Right cardiac atrium (tissue), 5 donors: Measurements from ENCODE around the gene RUVBL1. TPM values are rescaled to one million over a fixed set of nuclear protein-coding genes. Genes with fewer than 3 reads are reported as not detected.
A peak's percentile ranks its signal among the peaks of the same experiment; 100 is the strongest.

Experiments used
- ATAC-seq, 2 donors: fragments of 200-7000 bp; cut with Tn5 transposase; one replicate each; pipeline versions ENCODE4 v1.8.0 to v1.9.1; 2020; ENCODE audit warnings: moderate library complexity in 2 of 2, mild to moderate bottlenecking in 1 of 2
- DNase-seq, 3 donors: peaks; one replicate each; pipeline ENCODE4 v3.0.0-alpha.2; 2020
- H3K27ac ChIP-seq: one replicate; pipeline ENCODE4 v1.5.1; 2013; ENCODE audit warnings: mild to moderate bottlenecking, low read length, control low read depth, moderate library complexity
- H3K27me3 ChIP-seq: one replicate; pipeline ENCODE4 v1.6.1; 2013; ENCODE audit not compliant: control insufficient read depth, insufficient read depth
- H3K4me1 ChIP-seq: one replicate; pipeline ENCODE4 v1.6.1; 2013; ENCODE audit warnings: low read length; ENCODE audit not compliant: control insufficient read depth, insufficient read depth
- H3K4me3 ChIP-seq: one replicate; pipeline ENCODE4 v1.5.1; 2013; ENCODE audit warnings: low read length, control low read depth
- H3K9me3 ChIP-seq: one replicate; pipeline ENCODE4 v1.6.1; 2013; ENCODE audit warnings: low read length; ENCODE audit not compliant: control insufficient read depth
- WGBS: extraction: QIAGEN DNeasy Blood & Tissue Kit; methylation state at CpG from one replicate; pipeline ENCODE4 v1.1.7; 2013; 5-methylcytosine and 5-hydroxymethylcytosine counted together
- intact Hi-C, 4 donors: fragments of 100-400 bp; cut with DNase I; formaldehyde crosslinking; loops; one replicate each; pipeline versions ENCODE4 v1.11.0 to v1.14.0; 2022 to 2023
- polyA plus RNA-seq: library from polyadenylated mRNA; stranded (reverse); fragments of 200-250 nt; gene quantifications from one replicate; pipeline ENCODE4 v1.2.3, GENCODE V29; 2013
- total RNA-seq, 4 donors: library from RNA; stranded (reverse); fragmentation: NEBNext Ultra II Directional; extraction: Animal tissue kit (Norgen Biotek cat#: 25700); gene quantifications; one replicate each; pipeline ENCODE4 v1.2.1, GENCODE V29; 2021
- donor health status: healthy with polysubstance abuse.
- donor health status: DM: no; HTN: yes; CAD: no.
- donor health status: DM: no; HTN: no; CAD: no.
- donor health status: DM: no; HTN: yes; CAD: no; lungs with severe emphysema.
- donor health status: DM: yes; HTN: yes; CAD: no.

Gene RUVBL1
- total and polyA plus RNA-seq, 5 donors: 20.9 to 28.9 (median 26.8) TPM

GRCh38 chr3:128133273-128133883 is 9.8 kb upstream of the RUVBL1 start:
- H3K4me3 ChIP-seq: no peak overlapping the region
- DNase-seq: peak in 1 of 3 donors; percentile 22
- H3K27ac ChIP-seq: no peak overlapping the region
- intact Hi-C loops: loop anchor here in 3 of 4 donors (2.0 to 10.0 kb wide), 4 partner anchors 36 to 59 kb away; no protein-coding TSS in a partner anchor
- WGBS: 55% methylated on average over 3 of the region's 3 CpGs
- H3K27me3 ChIP-seq: no peaks in the 10 kb centered on the region
- ATAC-seq: peak; percentile 64 to 80
- H3K4me1 ChIP-seq: no peaks in the 10 kb centered on the region
- peaks cover 2% of the 10 kb centered on the region for H3K9me3 ChIP-seq

DNA sequence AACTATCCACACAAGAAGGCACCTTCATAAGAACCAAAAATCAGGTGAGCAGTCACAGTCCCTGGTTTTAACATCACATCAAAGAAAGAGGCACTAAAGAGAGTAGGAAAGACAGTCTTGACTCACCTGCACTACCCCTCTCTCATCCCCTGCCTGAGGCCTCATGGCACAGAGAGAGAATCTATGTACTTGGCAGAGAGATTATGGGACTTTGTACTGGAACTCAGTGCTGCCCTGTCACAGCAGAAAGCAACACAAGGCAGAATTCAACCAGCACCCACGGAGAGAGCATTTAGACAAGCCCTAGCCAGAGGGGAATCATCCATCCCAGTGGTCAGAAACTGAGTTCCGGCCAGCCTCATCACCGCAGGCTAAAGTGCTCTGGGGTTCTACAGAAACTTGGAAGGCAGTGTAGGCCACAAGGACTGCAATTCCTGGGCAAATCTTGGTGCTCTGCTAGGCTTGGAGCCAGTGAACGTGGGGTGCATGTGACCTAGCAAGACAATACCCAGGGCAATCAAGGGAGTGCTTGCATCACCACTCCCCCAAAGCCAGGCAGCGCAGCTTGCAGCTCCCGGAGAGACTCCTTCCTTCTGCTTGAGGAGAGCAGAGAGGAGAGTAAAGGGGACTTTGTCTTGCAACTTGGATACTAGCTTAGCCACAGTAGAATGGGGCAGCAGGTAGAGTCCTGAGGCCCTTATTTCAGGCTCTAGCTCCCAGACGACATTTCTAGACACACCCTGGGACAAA is 8.5 kb upstream of the RUVBL1 start:
- intact Hi-C loops: loop anchor here in 3 of 4 donors (2.0 to 10.0 kb wide), 4 partner anchors 35 to 57 kb away; no protein-coding TSS in a partner anchor

DNA sequence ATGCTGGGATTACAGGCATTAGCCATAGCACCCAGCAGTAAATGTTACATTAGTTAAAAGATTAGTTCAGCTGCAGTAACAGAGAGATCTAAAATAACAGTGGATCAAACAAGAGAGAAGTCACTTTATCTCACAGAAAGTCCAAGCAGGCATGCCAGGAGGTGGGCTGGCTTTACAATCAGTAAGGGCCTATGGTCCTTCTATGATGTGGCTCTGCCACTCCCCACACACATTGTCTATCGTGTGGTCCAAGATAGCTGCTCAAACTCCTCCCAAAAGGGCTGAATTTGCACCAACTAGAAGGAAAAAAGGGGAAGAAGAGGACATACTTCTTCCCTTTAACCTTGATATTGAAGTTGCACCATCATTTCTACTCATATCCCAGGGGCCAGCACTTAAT is 4.6 kb upstream of the RUVBL1 start:
- WGBS: 33% methylated on average over 1 of the region's 1 CpG
- Histone ChIP-seq H3K27me3 (no peaks in the 10 kb centered on the region), H3K27ac (no peak overlapping the region), H3K4me3 (no peak overlapping the region), H3K9me3 (peaks cover 2% of the 10 kb centered on the region), H3K4me1 (no peaks in the 10 kb centered on the region)
- ATAC-seq: no peak
- no peak for DNase-seq
- intact Hi-C loops: no loop called here

More for the DNA sequence above, 8.5 kb upstream of the RUVBL1 start:
- Histone ChIP-seq H3K27me3 (no peaks in the 10 kb centered on the region), H3K9me3 (peaks cover 2% of the 10 kb centered on the region), H3K27ac (no peak overlapping the region), H3K4me1 (no peaks in the 10 kb centered on the region), H3K4me3 (no peak overlapping the region)
- WGBS: 84% methylated on average over 7 of the region's 7 CpGs
- DNase-seq (no peak), ATAC-seq (no peak)

DNA sequence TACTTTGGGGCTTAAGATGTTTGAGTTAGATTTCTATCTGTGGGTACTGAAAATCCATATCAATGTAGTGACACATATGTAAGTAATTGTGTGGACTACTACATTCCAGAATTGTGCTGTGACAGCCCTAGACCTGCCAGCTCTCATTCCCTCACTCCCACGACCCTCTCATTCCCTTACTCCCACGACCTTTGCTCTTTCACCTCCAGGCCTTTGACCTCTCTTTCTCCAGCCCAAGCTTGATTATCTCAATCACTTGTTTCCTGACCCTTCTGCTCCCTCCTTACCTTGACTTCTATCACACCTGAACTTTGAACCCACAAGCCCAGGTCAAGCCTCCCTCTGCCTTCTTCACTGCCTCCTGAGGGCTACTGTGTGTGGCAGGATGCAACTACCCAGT is 3.6 kb upstream of the RUVBL1 start:
- WGBS: 57% methylated on average over 2 of the region's 2 CpGs
- Histone ChIP-seq H3K4me3 (no peak overlapping the region), H3K9me3 (peaks cover 2% of the 10 kb centered on the region), H3K27me3 (no peaks in the 10 kb centered on the region), H3K4me1 (no peaks in the 10 kb centered on the region), H3K27ac (no peak overlapping the region)
- intact Hi-C loops: no loop called here
- ATAC-seq (no peak), DNase-seq (no peak)

GRCh38 chr3:128123156-128123537 is 465 bp downstream of the RUVBL1 start:
- under 1% methylated on average over 22 of the region's 22 CpGs for WGBS
- Histone ChIP-seq H3K4me3 (peak overlapping the region; percentile 71), H3K27ac (peak overlapping the region; percentile 5), H3K27me3 (no peaks in the 10 kb centered on the region), H3K9me3 (no peaks in the 10 kb centered on the region), H3K4me1 (no peaks in the 10 kb centered on the region)
- intact Hi-C loops: no loop called here
- ATAC-seq (peak in 1 of 2 donors; percentile 2), DNase-seq (no peak)

DNA sequence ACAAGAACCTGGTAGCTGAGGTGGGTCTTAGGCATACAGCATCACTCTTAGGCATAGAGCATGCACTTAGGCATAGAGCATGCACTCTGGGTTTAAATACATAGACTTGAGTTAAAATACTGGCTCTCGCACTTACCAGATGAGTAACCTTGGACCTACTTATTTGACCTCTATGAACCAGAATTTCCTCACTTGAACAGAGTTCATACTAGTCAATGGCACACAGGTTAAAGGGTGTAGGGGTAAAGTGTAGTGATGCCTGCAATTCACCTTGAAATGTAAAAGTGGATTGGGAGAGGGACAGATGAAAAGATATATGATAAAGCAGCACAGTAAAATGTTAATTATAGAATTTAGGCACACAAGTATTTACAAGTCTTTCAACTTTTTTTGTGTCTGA is 1.6 kb downstream of the RUVBL1 start:
- no peak for DNase-seq
- Histone ChIP-seq H3K9me3 (no peaks in the 10 kb centered on the region), H3K27ac (no peak overlapping the region), H3K27me3 (no peaks in the 10 kb centered on the region), H3K4me1 (no peaks in the 10 kb centered on the region), H3K4me3 (no peak overlapping the region)
- intact Hi-C loops: no loop called here
- ATAC-seq: no peak
- 97% methylated on average over 1 of the region's 1 CpG for WGBS

GRCh38 chr3:128113817-128114794 is 9.5 kb downstream of the RUVBL1 start:
- Histone ChIP-seq H3K9me3 (no peaks in the 10 kb centered on the region), H3K4me1 (no peaks in the 10 kb centered on the region), H3K27me3 (no peaks in the 10 kb centered on the region), H3K27ac (peak overlapping the region; percentile 30), H3K4me3 (no peak overlapping the region)
- 84% methylated on average over 9 of the region's 9 CpGs for WGBS
- ATAC-seq (peak in 1 of 2 donors; percentile 26), DNase-seq (no peak)
- intact Hi-C loops: no loop called here

- no peak overlapping the region for H3K4me3 ChIP-seq
- H3K4me1 ChIP-seq: no peaks in the 10 kb centered on the region
- intact Hi-C loops: no loop called here
- no peak for DNase-seq
- no peak overlapping the region for H3K27ac ChIP-seq
- WGBS: 78% methylated on average over 7 of the region's 7 CpGs
- H3K9me3 ChIP-seq: no peaks in the 10 kb centered on the region
- H3K27me3 ChIP-seq: no peaks in the 10 kb centered on the region
- peak in 1 of 2 donors; percentile 40 for ATAC-seq
Observed at GRCh38 chr3:128112357-128112968, 11.1 kb downstream of the RUVBL1 start.

GRCh38 chr3:128111147-128111546 is 12.5 kb downstream of the RUVBL1 start:
- WGBS: 96% methylated on average over 5 of the region's 5 CpGs
- Histone ChIP-seq H3K27ac (no peak overlapping the region), H3K27me3 (no peaks in the 10 kb centered on the region), H3K4me1 (no peaks in the 10 kb centered on the region), H3K9me3 (no peaks in the 10 kb centered on the region), H3K4me3 (no peak overlapping the region)
- ATAC-seq (no peak), DNase-seq (no peak)
- intact Hi-C loops: no loop called here

DNA sequence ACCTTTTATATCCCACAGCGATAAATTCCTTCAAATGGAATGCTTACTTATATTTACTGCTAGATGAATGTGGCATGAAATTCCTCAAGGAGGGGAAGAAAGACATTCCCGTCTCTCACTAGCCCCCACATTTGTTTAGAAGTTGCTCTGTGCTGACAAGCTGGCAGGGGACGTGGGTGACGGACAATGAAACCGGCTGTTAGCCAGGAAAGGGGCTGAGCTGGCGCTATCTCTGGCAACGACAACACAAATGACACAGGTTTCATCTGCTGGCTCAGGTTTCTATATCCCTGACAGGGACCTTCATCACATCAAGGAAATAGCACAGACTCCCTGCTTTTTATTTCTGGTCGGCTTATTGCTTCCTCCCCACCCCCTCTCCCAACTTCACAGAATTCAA is 15.8 kb downstream of the RUVBL1 start:
- Histone ChIP-seq H3K9me3 (no peaks in the 10 kb centered on the region), H3K27ac (peak overlapping the region; percentile 66), H3K4me3 (no peak overlapping the region), H3K27me3 (no peaks in the 10 kb centered on the region), H3K4me1 (no peaks in the 10 kb centered on the region)
- 44% methylated on average over 8 of the region's 8 CpGs for WGBS
- DNase-seq: peak; percentile 48 to 78 (median 72)
- intact Hi-C loops: no loop called here
- ATAC-seq: peak; percentile 78 to 82
